ENCODE results near the gene PLXNA4.
"Not testable (repeated sequence)": the region's sequence is repeated elsewhere in the genome, so short reads cannot be mapped to it uniquely, and the experiment has no call there.

Gene PLXNA4

GRCh38 chr7:132607656-132608055 lies 31.4 kb upstream of the PLXNA4 start:
- in situ Hi-C loops (cut with HindIII; ENCODE audit: low sequenced_read_pairs), result no loop called here
- DNase-seq (ENCODE audit: low read depth), result no peak
- H3K4me3 ChIP-seq (ENCODE audit: low read depth, low read length), result no peak overlapping the region
- TF ChIP-seq CTCF (IDR thresholded peaks at IDR 0.05; ENCODE audit: low read depth, low read length, missing control alignments), result no peak

- DNase-seq (ENCODE audit: low read depth), result no peak
- no peak for TF ChIP-seq CTCF (IDR thresholded peaks at IDR 0.05; ENCODE audit: low read depth, low read length, missing control alignments)
- H3K4me3 ChIP-seq (ENCODE audit: low read depth, low read length), result no peak overlapping the region
- in situ Hi-C loops (cut with HindIII; ENCODE audit: low sequenced_read_pairs), result no loop called here
Measured at GRCh38 chr7:132604121-132604520, 27.9 kb upstream of the PLXNA4 start.

GRCh38 chr7:132603220-132603833 lies 27.1 kb upstream of the PLXNA4 start:
- H3K4me3 ChIP-seq (ENCODE audit: low read depth, low read length), result no peak overlapping the region
- TF ChIP-seq CTCF (IDR thresholded peaks at IDR 0.05; ENCODE audit: low read depth, low read length, missing control alignments), result no peak
- DNase-seq (ENCODE audit: low read depth), result no peak
- in situ Hi-C loops (cut with HindIII; ENCODE audit: low sequenced_read_pairs), result no loop called here

GRCh38 chr7:132601783-132602182 lies 25.5 kb upstream of the PLXNA4 start:
- in situ Hi-C loops (cut with HindIII; ENCODE audit: low sequenced_read_pairs), result no loop called here
- no peak overlapping the region for H3K4me3 ChIP-seq (ENCODE audit: low read depth, low read length)
- no peak for TF ChIP-seq CTCF (IDR thresholded peaks at IDR 0.05; ENCODE audit: low read depth, low read length, missing control alignments)
- DNase-seq (ENCODE audit: low read depth), result no peak

- in situ Hi-C loops (cut with HindIII; ENCODE audit: low sequenced_read_pairs), result no loop called here
- no peak overlapping the region for H3K4me3 ChIP-seq (ENCODE audit: low read depth, low read length)
- no peak for DNase-seq (ENCODE audit: low read depth)
- TF ChIP-seq CTCF (IDR thresholded peaks at IDR 0.05; ENCODE audit: low read depth, low read length, missing control alignments), result no peak
Measured at GRCh38 chr7:132596588-132596987, 20.3 kb upstream of the PLXNA4 start.

- in situ Hi-C loops (cut with HindIII; ENCODE audit: low sequenced_read_pairs); H3K4me3 ChIP-seq (ENCODE audit: low read depth, low read length); DNase-seq (ENCODE audit: low read depth): not testable (repeated sequence)
Measured at GRCh38 chr7:132594741-132595140, 18.5 kb upstream of the PLXNA4 start.

- DNase-seq (ENCODE audit: low read depth), result no peak
- no peak overlapping the region for H3K4me3 ChIP-seq (ENCODE audit: low read depth, low read length)
- TF ChIP-seq CTCF (IDR thresholded peaks at IDR 0.05; ENCODE audit: low read depth, low read length, missing control alignments), result no peak
- in situ Hi-C loops (cut with HindIII; ENCODE audit: low sequenced_read_pairs), result no loop called here
Measured at GRCh38 chr7:132592936-132593335, 16.7 kb upstream of the PLXNA4 start.
